ENCODE measurements around the gene PLAGL2. TPM values are rescaled to one million over a fixed set of nuclear protein-coding genes. Genes with fewer than 3 reads are reported as not detected.

Gene PLAGL2
- total and polyA plus RNA-seq, 9 of the 15 experiments (the other 6 are each of a cell fraction or from before 2014, with no cell fraction given), result 3.1 to 24.3 (median 6.4) TPM

- CTCF ChIA-PET (ENCODE audit: low intra/inter-chr PET ratio), result no interaction called here
- DNase-seq (ENCODE audit: extremely low read depth in 1 of 4, low spot score in 3 of 4) (no peak), FAIRE-seq (no peak)
These were observed 27.6 kb downstream of the PLAGL2 start for GRCh38 chr20:32179934-32180333.

More at GRCh38 chr20:32179934-32180333, 27.6 kb downstream of the PLAGL2 start:
- Histone ChIP-seq H3K27ac (ENCODE audit: extremely low read depth, low read depth, low read length) (no peak overlapping the region), H3K27me3 (ENCODE audit: control insufficient read depth in 2 of 2, insufficient read depth in 2 of 2, low read length in 2 of 2) (no peaks in the 10 kb centered on the region), H4K20me1 (replicated peaks; ENCODE audit: control insufficient read depth, insufficient read depth, low read length) (no peaks in the 10 kb centered on the region), H3K4me1 (replicated peaks in 1 of 2; ENCODE audit: control insufficient read depth in 2 of 2, insufficient read depth in 2 of 2, low read length in 2 of 2) (no peaks in the 10 kb centered on the region; a peak in 2 of 5 replicates), H3K9me3 (replicated peaks; ENCODE audit: control insufficient read depth, insufficient read depth, low read depth, low read length) (no peaks in the 10 kb centered on the region), H3K4me3 (no peak overlapping the region), H3K36me3 (ENCODE audit: control insufficient read depth, insufficient read depth, low read length) (no peaks in the 10 kb centered on the region), H2AFZ (ENCODE audit: low read depth, low read length) (no peak overlapping the region), H3K9ac (ENCODE audit: insufficient read depth in 1 of 2, low read depth in 2 of 2, low read length in 2 of 2) (no peak overlapping the region), H3K4me2 (ENCODE audit: insufficient read depth, low read length) (no peak overlapping the region), H3K9me1 (ENCODE audit: control insufficient read depth, insufficient read depth, low read length) (no peaks in the 10 kb centered on the region), H3K79me2 (ENCODE audit: control insufficient read depth, insufficient read depth, low read length) (no peaks in the 10 kb centered on the region)
- WGBS (ENCODE audit: insufficient coverage, low coverage, missing lambda C conversion rate), result 23% methylated on average over 4 of the region's 4 CpGs
- BruUV-seq (replicated peaks), result no TSS peak
- POLR2A ChIA-PET, result interaction anchor here (1.0 to 1.9 kb wide), 2 partner anchors 11 to 136 kb away, joined by 4 to 5 read pairs; no protein-coding TSS in a partner anchor
- in situ Hi-C loops (cut with MboI) (no loop called here), intact Hi-C loops (cut with micrococcal nuclease) (no loop called here)
- ATAC-seq, result no peak
- TF ChIP-seq LARP7 (IDR thresholded peaks at IDR 0.05) (no peak), SETDB1 (IDR thresholded peaks at IDR 0.05; ENCODE audit: low read length) (no peak), SLC30A9 (CRISPR knock-in tag; IDR thresholded peaks at IDR 0.05) (no peak), TCFL5 (CRISPR knock-in tag; conservative IDR thresholded peaks at IDR 0.05) (no peak), STAG1 (CRISPR knock-in tag; IDR thresholded peaks at IDR 0.05; ENCODE audit: borderline replicate concordance) (no peak), HDGF (IDR thresholded peaks at IDR 0.05) (no peak), RBBP5 (IDR thresholded peaks at IDR 0.05; ENCODE audit: borderline replicate concordance, insufficient read depth, low read length, poor library complexity, severe bottlenecking) (no peak), E2F8 (IDR thresholded peaks at IDR 0.05; ENCODE audit: low read depth, partially characterized antibody) (no peak), CBFA2T2 (conservative IDR thresholded peaks at IDR 0.05) (no peak)
